GM19438 (cell line): Measurements from ENCODE around the gene OPTN.
"Not testable (repeated sequence)": the region's sequence is repeated elsewhere in the genome, so short reads cannot be mapped to it uniquely, and the experiment has no call there.

ENCODE experiments used
- ATAC-seq: cut with Tn5 transposase; IDR thresholded peaks from one replicate; pipeline ENCODE4 v1.9.1; 2021; ENCODE audit warnings: low read depth; ENCODE audit not compliant: unreplicated experiment

The OPTN gene

DNA sequence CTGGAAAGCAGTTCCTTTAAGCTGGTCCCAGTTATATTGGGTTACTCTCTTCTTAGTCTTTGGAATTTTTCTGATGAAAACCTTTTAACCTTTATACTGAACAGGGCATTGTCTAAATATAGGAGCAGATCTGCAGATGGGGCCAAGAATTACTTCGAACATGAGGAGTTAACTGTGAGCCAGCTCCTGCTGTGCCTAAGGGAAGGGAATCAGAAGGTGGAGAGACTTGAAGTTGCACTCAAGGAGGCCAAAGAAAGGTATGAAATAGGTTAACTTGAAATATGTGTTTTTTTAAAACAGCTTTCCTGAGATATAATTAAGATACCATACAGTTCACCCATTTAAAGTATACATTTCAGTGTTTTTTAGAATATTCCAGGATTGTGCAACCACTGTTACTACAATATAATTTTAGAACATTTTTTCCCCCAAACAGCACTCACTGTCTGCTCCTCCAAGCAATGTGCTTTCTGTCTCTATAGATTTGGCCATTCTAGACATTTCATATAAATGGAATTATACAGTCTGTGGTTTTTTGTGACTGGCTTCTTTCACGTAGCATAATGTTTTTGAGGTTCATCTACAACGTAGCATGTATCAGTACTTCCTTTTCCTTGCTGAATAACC, 18.9 kb downstream of the OPTN start:
- no peak for ATAC-seq

DNA sequence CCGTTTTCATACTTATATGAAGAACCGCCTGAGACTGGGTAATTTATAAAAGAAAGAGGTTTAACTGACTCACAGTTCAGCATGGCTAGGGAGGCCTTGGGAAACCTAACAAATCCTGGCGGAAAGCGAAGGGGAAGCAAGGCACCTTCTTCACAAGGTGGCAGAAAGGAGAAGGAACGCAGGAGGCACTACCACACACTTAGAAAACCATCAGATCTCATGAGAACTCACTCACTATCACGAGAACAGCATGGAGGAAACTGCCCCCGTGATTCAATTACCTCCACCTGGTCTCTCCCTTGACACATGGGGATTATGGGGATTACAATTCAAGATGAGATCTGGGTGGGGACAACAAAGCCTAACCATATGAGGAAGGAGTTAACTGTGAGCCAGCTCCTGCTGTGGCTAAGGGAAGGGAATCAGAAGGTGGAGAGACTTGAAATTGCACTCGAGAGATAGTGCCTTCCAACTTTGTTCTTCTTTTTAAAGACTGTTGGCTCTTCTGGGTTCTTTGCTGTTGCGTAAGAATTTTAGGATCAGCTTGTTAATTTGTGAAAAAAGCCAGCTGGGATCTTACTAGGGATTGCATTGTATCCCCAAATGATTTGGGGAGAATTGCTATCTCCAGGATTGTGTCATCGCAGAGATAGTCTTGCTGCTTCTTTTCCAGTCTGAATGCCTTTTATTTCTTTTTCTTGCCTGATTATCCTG, 21.0 kb downstream of the OPTN start:
- no peak for ATAC-seq

DNA sequence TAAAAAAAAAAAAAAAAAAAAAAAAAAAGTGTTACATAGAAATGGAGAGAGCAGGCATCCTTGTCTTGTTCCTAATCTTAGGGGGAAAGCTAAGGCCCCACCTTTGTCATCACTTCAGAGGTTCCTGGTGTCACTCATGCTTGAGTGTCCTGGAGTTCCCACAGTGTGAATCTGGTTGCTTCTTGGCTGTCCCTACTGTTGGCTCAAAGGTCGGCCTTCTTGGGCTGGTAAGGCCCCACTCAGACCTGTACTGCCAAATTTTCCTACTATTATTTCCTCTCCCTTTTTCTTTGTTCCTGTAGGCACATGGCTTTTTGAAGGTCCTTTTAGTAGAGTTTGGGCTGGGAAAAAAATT, 21.5 kb downstream of the OPTN start:
- ATAC-seq, result no peak

DNA sequence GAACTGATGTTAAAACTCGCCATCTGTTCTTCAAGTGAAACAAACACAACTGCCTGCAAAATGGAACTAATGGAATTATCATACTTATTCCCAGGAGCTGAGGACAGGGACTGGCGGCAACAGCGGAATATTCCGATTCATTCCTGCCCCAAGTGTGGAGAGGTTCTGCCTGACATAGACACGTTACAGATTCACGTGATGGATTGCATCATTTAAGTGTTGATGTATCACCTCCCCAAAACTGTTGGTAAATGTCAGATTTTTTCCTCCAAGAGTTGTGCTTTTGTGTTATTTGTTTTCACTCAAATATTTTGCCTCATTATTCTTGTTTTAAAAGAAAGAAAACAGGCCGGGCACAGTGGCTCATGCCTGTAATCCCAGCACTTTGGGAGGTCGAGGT, 36.7 kb downstream of the OPTN start:
- ATAC-seq, result no peak

DNA sequence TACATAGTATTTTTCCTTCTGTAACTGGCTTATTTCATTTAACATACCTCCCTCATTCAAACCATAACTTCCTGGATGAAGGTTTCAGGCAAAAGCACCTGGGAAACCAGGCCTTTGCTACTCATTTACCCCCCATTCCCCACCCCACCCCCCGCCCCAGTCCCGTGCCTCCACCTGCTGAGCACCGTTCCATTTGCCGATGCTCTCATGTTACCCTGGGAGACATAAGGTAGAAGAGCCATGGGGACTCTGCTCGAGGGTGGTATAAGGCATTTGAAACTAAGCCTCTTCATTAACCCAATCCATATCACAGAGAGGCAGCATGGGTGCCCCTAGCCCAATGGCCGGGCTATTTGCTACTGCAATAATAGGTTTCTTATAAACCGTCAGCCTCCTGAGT, 39.2 kb downstream of the OPTN start:
- no peak for ATAC-seq

DNA sequence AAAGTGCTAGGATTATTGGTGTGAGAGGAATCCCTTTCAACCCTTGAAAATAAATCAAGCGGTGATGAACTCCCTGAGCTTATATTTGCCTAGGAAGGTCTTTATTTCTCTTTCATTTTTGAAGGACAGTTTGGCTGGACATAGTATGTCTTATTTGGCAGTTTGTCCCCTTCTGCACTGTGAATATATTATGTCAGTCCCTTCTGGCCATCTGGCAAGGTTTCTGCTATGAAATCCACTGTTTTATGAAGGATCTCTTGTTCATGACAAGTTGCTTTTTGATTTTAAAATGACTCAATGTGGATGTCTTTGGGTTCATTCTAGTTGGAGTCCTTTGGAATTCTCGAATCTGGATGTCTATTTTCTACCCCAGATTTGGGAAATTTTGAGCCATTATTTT, 39.7 kb downstream of the OPTN start:
- no peak for ATAC-seq

DNA sequence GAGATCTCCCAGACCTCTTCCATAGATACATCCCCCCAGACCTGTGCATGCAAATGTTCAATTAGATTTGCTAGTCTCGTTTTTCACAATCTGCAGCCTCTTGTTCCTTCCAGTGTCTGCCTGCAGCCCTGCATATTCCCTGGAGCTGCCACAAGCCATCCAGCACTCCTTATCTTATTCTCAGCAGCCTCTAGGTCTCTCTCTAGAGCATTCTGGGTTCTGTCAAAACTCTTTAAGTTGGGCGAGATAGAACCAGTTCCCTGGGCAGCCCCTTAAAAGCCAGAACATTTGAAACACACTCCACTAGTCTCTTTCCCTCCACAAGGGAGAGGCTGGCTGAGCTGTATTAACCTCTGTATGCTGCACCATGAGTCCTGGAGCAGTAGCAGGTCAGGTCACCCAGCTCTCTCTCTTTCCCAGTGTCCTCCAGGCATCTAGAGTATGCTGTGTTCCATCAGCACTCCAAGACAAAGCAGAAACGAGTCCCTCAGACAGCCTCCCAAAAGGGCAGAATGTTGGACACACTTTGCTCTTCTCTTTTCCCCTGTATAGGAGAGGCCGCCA, 40.7 kb downstream of the OPTN start:
- no peak for ATAC-seq

DNA sequence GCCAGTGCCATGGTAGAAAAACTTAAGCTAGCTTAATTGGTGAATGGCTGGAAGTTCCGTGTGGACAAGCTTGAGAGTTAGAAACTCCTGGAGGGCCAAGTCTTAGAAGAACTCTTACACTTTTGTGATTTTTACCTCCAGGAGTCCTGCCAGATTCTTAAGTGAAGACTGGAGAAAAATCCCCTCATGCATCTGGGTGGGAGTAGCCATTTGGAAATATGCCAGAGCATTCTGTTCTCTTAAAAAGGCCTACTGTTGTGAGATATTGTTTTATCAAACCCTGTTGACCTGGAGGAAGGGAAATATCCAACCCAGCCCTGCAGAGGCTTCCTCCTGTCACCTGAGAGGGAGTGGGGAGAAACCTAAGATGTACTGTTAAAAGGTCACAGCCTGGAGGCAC, 43.8 kb downstream of the OPTN start:
- no peak for ATAC-seq

DNA sequence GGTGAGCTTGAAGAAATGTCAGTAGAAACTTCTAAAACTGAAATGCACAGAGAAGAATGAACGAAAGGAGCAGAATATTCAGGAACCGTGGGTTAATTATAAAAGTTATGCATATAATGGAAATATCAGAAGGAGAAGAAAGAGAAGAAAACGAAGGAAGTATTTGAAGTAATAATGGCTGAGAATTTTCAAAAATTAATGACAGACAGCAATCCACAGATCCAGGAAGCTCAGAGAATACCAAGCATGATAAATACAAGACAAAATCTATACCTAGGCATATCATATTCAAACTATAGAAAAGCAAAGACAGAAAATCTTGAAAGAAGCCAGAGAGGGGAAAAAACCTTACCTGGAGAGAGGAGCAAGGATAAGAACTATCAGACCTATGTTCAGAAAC, 44.9 kb downstream of the OPTN start:
- ATAC-seq, result no peak

DNA sequence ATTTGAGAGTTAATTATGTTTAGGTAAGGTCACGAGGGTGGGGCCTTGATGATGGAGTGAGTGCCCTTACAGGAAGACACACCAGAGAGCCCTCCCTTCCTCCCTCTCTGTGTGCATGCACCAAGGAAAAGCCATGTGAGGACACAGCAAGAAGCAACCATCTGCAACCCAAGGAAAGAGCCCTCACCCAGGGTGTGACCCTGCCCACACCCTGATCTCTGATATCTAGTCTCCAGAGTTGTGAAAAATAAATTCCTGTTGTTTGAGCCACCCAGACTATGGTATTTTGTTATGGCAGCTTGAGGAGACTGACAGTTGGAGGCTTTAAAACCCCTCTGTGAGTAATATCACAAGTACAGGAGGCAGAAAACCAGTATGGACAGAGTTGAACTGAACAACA, 46.4 kb downstream of the OPTN start:
- no peak for ATAC-seq

DNA sequence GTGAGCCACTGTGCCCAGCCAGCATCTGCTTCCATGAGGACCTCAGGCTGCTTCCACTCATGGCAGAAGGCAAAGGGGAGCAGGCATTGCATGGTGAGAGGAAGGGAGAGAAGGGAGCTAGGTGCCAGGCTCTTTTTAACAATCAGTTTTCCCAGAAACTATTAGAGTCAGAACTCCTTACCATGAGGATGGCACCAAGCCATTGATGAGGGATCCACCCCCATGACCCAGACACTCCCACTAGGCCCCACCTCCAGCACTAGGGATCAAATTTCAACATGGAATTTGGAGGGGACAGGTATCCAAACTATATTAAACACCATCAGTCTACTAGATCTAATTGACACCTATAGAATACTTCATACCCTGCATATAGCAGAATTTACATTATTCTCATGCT, 47.2 kb downstream of the OPTN start:
- no peak for ATAC-seq

DNA sequence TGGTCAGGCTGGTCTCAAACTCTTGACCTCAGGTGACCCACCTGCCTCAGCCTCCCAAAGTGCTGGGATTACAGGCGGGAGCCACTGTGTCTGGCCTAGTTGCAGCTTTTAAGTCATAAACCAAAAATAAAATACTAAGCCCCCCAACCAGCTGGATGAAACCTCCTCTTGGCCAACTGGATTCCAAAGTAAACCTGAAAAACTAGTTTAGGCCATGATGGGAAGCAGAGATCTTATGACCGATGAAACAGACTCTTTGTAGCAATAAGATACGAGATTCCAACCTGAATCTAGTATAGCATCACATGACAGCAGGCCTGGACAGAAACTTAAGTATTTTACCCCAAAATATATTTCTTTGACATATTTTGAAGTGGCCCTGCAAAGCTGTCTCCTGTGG, 52.3 kb downstream of the OPTN start:
- ATAC-seq, result no peak

DNA sequence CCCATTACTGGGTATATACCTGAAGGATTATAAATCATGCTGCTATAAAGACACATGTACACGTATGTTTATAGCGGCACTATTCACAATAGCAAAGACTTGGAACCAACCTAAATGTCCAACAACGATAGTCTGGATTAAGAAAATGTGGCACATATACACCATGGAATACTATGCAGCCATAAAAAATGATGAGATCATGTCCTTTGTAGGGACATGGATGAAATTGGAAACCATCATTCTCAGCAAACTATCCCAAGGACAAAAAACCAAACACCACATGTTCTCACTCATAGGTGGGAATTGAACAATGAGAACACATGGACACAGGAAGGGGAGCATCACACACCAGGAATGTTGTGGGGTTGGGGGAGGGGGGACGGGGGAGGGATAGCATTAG, 55.9 kb downstream of the OPTN start:
- ATAC-seq, result not testable (repeated sequence)

DNA sequence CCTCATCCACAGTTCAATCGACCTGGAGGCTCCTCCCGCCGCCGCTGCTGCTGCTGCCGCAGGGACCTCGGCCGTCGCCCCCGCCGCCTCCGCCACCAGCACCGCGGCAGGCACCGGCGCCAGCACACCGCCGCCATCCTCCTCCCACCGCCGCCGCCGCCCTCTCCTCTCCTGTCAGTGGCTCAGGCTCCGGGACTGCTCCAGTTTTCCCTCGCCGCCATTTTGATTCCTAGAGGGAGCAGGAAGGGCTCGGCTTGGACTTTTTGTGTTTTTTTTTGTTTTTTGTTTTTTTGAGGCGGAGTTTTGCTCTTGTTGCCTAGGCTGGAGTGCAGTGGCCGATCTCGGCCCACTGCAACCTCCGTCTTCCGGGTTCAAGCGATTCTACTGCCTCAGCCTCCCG, 58.4 kb downstream of the OPTN start:
- ATAC-seq, result no peak

DNA sequence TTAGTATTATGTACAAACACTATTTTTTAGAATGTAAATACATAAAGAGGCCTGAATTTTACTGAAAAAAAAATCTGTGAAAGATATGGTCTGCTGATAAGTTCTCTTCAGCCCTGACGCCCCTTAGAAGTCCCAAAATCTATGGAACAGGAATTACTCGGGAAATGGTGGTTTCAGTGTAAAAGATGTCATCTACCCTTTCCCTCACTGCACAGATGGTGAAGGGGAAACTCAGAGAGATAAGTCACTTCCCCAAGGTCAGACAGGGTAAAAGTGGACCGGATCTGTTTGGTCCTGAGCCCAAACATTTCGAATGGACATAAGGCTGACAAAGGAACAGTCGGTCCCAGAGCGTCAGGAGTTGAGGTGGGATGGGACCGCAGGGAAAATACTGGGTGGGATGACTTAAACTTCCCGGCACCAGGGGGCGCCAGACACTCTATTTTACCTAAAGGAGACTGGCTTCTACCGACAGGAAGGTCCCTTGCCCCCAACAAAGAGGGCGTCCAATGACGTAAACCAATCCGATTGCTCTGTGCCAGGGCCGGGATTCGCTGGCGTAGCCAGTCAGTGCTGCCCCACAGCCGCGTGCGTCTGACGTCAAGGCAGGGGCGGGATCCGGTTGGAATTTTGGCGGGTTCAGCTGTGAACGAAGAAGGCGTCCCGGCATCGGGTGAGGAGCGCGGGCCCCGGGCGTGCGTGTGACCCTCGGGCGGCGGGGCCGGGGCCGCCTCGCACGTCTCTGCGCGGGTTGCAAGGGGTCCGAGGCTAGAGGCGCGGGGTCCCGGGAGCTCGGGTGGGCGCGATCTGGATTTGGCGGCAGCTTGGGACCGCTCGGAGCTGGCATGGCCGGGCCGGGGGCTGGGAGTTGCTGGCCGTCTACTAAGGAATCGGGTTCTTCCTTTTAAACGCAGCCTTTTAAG, 61.2 kb downstream of the OPTN start, which contains the start of gene MCM10:
Gene MCM10 (plus strand): TSS at position 625 of the 923 bp plus-strand sequence. CDS start 2,645 bp downstream, outside the sequence.
- peak; percentile 100 for ATAC-seq

DNA sequence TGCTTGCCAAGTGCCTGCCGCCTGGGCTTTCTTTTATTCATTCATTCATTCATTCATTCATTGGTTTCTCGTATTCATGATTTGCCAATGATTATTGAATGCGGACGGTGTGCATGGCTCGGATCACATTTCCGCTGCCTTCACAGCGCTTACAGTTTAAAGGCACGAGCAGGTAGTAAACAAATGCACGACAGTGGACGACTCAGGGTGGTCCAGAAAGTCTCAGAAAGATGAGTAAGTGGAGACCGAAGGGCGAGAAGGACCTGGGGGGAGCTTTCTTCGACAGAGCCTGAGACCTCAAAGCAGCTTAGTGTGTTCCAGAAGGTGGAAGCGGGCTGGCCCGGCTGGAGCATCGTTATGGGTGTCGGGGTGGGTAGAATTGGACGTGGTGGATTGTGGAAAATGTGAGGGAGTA, 61.9 kb downstream of the OPTN start:
- peak; percentile 16 for ATAC-seq

DNA sequence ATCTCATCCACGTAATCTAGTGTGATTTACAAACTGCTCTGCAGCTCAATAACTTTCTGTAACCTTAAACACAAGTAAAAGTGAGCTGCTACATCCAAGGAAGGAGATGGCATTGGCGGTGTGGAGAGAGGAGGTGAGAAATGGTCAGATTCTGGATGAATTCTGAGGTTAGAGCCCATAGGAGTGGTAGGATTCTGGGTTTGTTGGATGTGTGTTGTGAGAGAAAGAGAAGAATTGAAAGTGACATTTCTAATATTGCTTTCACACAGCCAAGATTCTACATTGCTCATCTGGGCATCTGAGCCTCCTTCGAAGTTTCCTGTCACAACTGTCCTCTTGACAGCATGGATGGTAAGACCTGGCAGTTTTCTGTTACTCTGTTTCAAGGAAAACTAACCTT, 63.9 kb downstream of the OPTN start:
- ATAC-seq, result no peak

DNA sequence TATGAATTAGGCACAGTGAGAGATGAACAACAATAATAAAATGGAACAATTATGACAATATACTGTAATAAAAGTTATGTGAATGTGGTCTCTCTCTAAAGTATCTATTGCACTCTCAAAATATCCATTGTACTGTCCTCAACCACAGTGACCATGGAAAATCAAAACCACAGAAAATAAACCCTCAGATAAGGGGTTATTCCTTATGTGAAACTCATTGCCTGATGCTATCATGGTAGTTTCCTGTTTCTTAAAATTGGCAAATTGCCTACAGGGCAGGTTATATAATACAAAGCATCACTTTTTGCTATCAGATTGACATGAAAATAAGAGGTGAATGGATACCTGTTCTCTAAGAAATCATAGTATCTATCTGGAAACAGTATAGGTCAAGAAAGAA, 65.2 kb downstream of the OPTN start:
- ATAC-seq, result no peak

DNA sequence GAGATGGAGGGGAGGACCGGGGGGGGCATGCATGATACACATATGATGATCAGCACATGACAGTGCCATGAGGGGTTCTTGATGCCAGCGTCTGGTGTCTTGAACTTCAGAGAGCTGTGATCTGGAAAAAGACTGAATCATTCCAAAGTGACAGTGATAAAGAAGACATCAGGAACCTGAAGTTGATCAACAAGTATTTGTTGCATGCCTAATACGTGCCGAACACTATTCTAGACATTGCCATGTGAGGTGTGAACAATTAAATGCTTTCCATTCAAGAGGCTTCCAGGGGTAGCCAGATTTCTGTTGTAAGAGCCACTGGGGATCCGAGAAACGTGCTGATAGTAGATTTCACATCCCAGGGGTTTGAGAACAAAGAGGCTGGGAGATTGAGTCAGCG, 67.6 kb downstream of the OPTN start:
- no peak for ATAC-seq

DNA sequence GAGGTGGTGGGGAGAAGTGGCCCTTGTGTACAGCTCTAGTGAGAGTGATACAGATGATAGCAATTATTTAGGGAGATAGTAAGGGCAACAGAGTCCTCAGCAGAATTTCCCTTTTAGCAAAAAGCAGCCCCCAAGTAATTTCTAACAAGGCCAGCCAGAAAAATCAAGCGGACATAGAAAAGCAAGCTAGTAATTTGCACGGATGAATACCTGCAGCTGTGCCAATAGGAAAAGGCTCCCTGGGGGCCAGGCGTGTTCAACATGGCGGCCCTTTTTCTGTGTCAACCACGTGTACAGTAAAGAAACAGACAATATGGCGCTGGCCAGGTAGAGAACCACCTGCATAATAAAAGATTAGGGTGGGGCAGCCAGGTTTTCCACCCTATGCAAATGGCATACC, 68.8 kb downstream of the OPTN start:
- no peak for ATAC-seq

DNA sequence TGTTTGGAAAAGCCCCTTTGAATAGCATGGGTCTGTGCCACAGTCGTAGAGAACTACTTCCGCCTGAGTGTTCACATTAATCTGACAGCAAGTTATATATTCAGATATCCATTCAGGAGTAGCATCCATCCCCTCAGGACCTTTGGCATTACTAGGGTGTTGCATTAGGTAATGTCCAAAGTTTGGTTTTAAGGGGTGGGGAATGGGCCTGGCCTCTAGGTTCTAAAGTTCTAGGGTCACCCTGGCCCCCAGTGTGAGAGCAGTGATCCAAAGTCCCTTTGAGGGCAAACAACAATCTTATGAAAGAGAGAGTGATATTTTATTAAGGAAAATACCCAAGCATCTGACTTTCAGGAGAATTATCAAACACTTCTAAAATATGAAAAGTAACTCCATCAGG, 73.7 kb downstream of the OPTN start:
- no peak for ATAC-seq
